ENCODE data around the gene MFAP5.

GRCh38 chr12:8685051-8685450, 22.4 kb upstream of the MFAP5 start:
- no peak for TF ChIP-seq POLR2A (IDR thresholded peaks at IDR 0.05)
- no peak for TF ChIP-seq CTCF (IDR thresholded peaks at IDR 0.05)

All from esophagus squamous epithelium (tissue), 4 donors.